Activated T-cell treated with anti-CD3 and anti-CD28 coated beads for 24 hours (primary cell): ENCODE data around the gene SEMA3B.
"Not testable (repeated sequence)": the region's sequence is repeated elsewhere in the genome, so short reads cannot be mapped to it uniquely, and the experiment has no call there.

Experiments
- DNase-seq: peaks from one replicate; pipeline ENCODE4 v3.0.0-alpha.2; 2020; ENCODE audit warnings: low read depth

The SEMA3B gene

DNA sequence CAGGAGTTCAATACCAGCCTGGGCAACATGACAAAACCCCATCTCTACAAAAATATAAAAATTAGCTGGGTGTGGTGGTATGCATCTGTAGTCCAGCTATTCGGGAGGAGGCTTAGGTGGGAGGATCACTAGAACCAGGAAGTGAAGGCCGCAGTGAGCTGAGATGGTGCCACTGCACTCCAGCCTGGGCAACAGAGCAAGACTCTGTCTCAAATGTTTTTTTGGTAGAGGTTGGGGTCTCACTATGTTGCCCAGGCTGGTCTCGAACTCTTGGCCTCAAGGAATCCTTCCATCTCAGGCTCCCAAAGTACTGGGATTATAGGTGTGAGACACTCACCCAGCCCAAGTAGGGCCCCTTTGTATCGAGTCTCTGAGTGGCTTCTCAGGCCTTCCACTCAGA, 25.1 kb downstream of the SEMA3B start:
- DNase-seq = no peak

DNA sequence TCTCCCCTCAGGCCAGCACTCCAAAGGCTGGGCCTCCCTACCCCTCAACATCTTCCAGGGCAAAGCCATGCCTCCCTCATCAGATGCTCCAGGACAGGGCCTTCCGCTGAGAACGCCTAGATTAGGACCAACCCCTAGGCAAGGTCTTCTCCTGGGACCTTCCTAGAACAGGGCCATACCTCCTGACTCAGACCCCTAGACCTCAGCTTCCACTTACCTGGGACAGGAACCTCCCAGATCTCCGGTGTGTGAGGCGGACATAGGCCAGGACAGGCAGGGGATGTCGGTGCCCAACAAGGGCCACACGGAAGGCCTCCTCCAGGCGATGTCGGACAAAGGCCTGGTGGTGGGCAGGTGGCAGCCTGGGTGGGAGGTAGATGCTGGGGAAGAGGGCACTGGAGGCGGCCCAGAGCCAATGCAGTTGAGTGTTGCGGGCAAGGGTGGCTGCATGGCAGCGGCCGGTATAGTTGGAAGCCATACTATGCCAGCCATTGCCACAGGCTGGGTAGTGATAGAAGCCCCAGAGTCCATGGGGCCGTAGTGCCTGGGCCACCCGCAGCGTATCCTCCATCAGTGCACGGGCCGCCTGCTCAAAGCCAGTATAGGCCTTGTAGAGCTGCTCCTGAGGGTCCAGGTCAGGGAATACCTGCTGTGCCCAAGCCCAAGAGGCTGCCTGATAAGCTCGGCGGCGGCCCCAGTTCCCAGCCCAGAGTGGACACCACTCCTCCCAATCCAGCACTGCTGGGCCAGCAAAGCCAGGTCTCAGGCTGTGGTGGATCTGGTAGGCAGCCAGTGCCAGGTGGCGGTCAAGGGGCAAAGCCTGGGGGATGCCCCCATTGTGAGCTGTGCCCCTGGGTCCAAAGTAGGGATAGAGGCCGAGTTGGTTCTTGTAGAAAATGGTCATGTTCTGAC, 25.8 kb downstream of the SEMA3B start:
- DNase-seq = no peak

DNA sequence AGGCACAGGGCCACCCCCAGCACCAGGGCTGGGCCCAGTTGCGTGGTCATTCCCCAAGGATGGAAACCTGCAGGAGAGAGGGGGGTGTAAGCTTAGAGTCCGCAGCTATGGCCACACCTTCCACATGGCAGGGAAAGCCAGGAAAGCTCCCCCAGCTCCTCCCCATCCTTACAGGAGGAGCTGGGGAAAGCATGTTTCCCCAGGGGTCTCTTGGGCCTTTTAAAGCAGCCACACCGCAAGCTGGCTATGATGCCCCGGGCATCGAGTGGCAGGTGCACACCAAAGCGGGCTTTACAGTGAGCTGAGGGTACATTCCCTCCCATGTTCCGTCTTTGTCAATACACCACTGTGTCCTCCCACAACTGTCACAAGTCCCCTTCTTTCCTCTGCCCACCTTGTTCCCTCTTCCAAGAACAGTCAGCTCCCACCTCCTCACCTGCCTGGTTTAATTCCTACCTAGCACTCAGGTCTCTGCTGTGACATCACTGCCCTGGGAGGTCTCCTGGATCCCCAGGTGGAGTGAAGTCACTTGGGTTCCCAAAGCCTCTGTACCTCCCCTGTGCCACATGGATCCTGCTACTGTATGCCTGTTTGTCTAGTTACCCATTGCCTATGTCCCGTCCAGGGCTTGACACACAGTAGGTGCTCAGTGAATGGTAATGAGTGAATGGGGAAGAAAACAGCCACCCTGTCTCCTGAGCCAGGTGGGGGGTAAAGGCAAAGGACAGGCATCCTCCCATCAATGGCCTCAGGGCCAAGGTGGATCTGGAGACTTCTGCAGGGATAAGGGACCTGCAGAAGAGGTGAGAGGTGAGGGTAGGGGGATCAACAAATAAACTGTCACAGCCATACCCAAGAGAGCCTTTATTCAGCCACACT, 26.8 kb downstream of the SEMA3B start:
- no peak for DNase-seq

DNA sequence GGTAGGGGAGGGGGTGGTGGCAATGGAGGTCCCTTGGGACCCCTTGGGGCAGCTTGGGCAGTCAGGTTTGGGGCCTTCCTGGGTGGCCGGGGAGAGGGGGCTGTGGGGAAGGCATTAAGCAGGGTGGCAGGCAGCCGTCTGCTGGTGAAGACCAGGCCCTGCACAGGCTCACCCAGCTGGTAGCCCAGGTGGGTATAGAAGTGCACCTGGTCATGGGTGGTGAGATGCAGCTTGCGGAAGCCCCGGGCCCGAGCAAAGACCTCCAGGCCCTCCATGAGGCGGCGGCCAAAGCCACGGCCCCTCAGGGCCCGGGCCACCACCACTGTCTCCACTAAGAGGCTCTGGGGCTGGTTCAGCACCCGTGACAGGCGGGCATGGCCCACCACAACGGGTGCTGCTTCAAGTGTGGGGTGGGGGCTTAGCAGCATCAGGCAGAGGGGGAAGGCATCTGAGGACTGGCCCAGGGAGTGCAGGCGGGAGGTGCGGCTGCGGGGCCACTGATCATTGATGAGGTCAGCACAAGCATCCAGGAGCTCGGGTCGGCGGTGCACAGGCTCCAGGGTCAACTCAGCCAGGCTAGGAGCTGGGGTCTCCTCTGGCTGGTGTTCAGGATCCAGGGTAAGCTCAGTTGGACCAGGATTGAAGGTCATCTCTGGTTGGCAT, 27.9 kb downstream of the SEMA3B start:
- no peak for DNase-seq

DNA sequence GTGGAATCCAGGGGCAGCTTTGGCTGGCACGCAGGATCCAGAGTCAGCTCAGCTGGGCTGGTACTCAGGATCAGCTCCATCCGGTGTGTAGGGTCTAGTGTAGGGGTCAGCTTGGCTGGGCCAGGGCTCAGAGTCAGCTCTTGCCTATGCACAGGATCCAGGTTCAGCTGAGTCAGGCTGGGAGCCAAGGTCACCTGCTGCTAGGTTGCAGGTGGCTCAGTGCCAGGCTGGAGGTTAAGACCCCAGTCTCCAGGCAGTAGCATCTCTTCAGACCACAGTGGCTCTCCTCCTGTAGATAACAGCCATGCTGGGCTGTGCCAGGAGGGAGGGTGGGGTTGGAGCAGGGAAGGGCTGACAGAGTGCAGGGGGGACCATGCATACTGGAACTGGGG, 28.4 kb downstream of the SEMA3B start:
- no peak for DNase-seq

DNA sequence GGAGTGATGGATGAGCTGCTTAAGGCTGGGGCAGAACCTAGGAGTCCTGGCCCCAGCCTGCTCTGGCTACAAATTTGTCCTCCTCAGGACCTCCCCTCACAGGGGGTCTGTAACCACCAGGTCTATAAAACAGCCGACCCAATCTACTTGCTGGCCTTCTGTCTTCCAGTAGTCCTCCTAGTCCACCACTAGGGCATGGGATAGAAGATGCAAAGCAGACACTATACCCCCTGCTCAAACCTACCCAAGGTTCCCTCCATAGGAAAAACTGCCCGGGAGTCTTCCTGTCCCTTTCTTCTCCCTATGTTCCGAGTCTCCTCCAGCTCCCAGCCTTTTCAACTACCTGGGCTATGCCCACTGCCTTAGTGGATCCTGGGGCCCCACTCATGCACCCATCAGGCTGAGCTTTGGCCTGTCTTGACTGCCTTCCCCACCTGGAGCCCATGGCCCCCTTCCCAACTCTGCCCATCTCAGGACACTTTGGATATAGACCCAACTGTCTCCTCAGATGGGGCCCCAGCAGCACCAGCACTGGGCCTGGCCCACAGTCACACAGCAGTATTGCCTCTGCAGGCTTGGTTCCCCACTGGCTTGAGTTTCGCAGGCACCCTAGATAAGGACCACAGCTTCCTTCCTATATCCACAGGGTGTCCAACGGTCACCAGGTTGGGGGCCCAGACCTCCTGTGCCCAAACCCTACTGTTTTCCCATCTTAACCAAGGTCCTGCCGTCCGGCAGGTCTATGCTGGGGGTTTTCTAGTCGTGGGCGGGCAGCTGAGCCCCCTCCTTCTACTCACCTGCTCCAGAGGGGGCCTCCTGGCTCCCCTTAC, 29.2 kb downstream of the SEMA3B start:
- no peak for DNase-seq

DNA sequence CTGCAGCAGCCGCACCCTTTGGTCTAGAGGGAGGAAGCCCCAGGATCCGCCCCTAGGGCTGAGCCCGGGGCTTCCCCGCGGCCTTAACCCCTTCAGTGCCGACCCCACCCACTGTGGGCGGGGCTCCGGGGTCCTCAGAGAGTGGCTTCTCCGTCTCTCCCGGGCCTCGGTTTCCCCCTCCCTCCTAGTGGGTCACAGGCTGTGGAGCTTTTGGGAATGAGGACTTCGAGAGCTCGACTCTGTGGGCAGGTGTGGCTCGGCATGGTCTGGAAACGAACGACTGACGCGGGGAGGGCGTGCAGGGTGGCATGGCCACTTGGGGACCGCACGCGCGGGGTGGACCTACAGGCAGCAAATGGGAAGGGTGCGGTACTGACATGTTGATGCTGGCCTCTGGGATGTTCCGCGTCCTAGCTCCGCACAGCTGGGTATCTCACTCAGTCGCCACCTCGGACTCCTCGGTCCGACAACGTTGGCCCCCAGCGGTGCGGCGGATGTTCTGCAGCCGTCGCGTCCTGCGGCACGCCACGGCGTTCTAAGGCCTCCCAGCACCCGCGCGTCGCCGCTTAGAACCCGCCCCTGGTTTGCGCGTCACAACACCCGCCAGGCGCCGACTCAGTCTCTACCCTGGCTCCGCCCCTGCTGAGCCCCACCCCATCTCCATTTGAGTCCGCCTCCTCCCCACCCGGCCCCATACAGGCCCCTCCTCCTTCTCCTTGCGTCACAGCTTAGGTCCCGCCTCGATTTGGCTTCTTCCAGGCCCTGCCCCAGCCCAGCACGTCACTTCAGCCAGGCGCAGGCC, 30.1 kb downstream of the SEMA3B start, which contains the start of the genes HYAL3 and NAA80:
HYAL3 (minus strand) TSS at position 570 of the 802 bp plus-strand sequence. CDS start 3,803 bp downstream, outside the sequence.
NAA80 (minus strand) TSS at position 570 of the 802 bp plus-strand sequence. CDS start 1,942 bp downstream, outside the sequence.
- peak; percentile 98 for DNase-seq

DNA sequence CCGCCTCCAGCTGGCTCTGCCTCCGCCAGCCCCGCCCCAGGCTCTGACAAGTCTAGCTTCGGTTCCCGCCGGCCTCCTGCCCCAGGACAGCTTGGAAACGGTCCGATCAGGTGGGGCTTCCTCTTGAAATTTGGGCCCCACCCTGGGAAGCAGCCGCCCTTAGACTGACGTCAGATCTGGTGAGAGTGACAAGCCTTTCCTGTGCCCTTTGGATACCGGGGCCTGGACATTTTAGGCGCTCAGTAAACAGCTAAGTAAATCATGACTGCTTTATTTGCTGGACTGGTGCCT, 30.6 kb downstream of the SEMA3B start:
- DNase-seq = no peak

DNA sequence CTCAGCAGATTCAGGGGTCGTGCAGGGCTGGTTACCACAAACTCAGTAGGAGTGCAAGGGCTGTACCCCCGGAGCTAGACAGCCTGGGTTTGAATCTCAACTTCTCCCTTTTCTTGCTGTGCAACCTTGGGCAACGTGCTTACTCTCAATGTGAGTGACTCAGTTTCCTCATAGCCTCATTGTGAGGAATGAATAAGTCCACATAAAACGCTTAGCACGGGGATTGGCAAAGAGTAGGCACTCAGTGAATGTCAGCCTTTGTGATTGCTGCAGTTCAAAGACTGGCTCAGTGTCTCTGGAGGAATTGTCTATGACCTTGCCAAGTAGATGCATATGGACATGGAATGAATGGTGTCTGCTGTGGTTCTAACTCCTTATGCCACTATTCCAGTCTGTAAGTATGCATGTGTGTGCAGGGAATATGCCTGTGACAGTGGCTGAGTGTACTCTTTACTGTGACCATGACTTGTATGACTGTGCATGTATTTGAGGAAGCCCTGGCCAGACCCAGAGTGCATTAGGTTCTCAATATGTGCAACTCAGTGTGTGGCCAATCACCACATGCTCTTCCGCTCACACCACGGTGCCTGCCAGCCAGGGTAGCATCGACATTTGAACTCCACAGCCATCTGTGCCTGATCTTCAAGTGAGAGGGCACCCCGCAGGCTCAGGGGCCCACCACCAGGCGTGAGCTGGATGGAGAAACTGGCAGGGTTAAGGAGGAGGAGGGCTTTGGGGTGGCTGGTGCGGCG, 31.2 kb downstream of the SEMA3B start:
- DNase-seq = no peak

DNA sequence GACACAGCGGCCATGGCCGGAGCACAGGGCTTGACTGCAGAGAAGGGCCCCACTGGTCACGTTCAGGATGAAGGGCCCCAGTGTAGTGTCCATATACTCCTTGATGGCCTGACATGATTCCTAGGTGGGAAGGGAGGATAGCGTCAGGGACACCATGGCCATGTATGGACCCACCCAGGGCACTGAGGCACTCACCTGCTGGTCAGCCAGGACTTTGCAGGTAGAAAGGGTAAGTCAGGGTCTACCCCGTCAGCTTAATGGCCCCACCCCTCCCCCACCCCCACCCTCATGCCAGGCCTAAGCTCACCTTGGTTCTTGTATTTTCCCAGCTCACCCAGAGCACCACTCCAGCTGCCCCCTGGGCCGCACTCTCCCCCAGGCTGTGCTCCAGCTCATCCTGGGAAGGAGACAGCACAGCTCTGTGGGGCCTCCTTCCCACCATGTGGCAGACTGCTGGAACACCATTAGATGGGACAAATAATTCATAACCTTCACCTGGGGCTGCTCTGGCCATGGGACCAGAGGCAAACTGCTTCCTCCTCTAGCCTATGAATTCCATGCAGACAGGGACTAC, 31.8 kb downstream of the SEMA3B start:
- DNase-seq = no peak

DNA sequence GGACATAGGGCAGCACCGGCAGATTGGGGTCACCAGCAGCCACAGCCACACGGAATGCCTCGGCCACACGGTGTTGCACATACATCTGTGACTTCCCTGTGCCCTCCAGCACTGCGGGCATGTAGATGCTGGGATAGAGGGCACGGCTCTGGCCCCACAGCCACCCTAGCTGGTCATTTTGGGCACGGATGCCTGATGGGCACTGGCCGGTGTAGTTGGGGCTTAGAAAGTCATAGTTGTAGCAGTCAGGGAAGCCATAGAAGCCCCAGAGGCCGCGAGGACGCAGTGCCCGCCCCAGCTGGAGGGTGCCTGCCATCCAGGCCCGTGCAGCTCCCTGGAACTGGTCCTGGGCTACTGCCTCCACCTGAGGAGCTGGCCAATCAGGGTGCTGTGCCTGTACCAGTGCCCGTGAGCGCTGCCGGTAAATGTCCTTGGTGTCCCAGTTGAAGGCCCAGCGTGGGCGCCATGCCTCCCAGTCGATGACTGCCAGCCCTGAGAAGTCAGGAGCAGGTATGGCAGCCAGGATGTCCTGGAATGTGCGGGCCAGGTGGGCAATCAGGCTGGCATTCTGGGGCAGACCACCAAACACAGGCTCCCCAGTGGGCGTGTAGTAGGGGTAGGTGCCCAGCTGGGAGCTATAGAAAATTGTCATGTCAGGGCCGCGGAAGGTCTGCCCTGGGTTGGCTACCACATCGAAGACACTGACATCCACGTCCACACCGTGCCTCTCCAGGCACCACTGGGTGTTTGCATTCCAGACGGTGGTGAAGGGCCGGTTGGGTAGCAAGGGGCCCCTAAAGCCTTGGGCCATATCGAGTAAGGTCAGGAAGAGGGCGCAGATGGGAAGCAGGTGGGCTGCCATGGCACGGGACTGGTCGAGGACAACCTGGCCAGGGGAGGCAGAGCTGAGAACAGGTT, 33.4 kb downstream of the SEMA3B start:
- no peak for DNase-seq

DNA sequence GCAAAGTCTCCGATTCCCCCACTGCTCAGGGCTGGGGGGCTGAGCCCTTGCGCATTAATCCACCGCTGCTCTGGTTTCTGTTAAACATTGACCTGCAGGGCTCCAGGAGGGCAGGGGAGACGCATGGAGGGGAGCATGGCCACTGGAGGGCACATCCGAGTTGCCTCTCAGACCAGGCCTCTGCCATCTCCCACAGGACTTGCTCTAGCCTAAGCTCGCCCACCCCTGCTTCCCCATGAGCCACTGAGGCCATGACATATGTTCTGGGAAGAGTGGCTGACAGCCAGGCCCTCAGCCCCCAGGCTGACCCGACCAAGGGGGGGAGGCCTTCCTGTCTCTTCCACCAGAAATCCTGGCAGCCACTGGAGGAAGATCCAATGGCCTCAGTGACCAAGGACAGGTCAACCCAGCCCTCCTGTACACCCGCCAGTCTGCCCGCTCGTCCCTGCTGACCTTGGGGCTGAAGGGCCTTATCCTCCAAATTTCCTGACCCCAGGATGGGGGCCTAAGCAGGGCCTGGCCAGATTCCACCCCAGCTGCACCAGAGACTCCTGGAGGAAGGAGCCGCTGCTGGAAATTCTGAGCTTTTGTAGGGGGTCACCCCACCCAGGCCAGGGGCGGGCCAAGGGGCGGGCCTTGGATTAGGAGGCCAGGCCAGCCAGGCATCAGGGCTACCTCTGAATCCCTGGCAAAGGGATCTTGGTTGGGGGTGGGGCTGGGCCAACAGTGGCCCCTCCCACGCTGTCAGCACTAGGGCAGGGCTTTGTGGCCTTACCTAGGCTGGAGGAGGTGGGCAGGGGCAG, 34.3 kb downstream of the SEMA3B start, which contains the start of gene HYAL1:
HYAL1 (minus strand) TSS at position 562 of the 803 bp plus-strand sequence. CDS start 618 bp downstream, outside the sequence.
- no peak for DNase-seq

DNA sequence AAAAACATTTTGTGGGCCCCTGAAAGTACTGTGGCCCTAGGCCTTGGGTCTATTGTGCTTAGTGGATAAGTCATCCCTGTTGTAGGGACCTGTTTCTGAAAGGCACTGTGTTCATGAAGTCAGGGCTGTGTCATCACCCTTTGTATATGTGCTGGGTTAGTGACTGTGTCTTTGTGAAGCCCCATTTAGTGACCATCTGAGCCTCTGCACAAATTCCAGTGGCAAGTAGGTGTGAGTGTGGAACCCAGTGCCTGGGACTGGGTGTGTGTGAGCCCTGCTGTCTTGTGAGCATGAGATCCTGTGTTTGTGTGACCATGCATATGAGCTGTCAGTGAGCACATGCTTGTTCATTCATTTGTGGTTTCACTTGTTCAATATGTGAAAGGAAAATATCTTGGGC, 35.7 kb downstream of the SEMA3B start:
- DNase-seq = no peak

DNA sequence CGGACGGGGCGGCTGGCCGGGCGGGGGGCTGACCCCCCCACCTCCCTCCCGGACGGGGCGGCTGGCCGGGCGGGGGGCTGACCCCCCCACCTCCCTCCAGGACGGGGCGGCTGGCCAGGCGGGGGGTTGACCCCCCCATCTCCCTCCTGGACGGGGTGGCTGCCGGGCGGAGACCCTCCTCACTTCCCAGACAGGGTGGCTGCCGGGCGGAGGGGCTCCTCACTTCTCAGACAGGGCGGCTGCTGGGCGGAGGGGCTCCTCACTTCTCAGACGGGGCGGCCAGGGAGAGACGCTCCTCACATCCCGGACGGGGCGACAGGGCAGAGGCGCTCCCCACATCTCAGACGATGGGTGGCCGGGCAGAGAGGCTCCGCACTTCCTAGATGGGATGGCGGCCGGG, 43.1 kb downstream of the SEMA3B start:
- DNase-seq = not testable (repeated sequence)

DNA sequence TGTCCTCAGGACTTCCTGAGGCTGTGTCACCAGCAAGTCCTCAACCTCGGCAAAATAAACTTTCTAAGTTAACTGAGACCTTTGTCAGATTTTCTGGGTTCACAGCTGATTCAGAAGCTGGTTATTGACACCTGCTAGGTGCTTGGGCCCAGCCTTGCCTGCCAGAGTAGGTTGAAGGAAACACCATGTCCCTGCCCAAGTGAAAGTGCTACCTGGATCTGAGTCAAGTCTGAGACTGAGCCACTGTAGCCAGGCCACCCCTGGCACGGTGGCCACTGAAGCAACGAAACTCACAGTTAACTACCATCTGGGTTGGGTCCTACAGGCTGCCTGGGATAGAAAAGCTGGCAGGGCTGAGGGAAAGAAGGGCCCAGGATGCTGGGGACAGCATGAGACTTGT, 45.4 kb downstream of the SEMA3B start:
- no peak for DNase-seq

DNA sequence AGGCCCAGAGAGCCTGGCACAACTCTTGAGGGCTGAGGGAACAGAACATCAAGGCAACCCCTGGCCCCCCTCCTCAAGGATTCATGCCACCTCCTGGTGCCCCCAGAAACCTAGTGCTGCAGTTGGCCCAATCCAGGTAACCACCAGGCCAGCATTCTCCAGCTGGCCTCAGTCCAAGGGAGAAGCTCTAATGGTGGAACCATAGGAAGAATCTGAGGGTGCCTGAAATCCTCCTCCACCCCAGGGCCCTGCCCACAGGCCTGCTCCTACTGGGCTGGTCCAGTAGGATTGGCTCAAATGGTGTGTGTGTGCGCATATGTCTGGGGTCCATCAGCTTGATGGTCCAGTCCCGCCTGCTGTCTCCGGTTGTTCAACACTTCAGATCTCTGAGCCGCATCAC, 45.9 kb downstream of the SEMA3B start:
- no peak for DNase-seq

DNA sequence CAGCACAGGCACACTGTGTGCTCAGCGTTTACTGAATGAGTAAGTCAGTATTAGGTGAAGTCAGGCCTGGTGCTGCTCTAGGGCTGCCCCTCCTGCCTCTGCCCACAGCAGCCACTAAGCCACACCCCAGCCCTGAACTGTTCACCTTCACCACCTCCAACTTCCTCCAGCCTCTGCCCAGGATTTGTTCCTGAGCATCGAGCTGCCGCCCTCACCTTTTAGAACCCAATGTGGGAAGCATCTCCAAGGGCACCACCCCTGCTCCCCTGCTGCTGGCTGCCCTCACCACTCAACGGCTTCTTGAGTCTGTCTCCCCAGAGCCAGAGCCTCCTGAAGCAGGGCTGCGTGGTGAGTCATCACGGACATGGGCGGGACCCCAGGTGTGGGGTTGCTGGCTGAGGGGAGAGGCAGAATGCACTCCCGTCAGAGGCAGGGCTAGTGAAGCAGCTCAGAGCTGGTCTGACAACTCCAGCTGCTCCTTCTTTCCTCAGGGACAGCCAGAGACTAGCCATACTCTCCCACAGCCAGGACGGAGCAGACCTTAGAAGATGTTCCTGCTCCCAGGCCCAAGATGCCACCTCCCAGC, 47.8 kb downstream of the SEMA3B start:
- no peak for DNase-seq
